Erythroblast (primary cell): ENCODE results near the gene ICAM4.

Source experiments
- GATA1 ChIP-seq: IDR thresholded peaks from 2 replicates; pipeline ENCODE4 v1.6.1; 2011; ENCODE audit warnings: low read depth, mild to moderate bottlenecking, control low read depth, low read length, moderate library complexity
- POLR2A ChIP-seq: IDR thresholded peaks from 2 replicates; pipeline ENCODE4 v1.6.1; 2011; ENCODE audit warnings: mild to moderate bottlenecking, low read length

- TF ChIP-seq POLR2A = no peak
- TF ChIP-seq GATA1 = no peak
These were observed 19.6 kb downstream of the ICAM4 start for GRCh38 chr19:10306327-10306726.
